Activated T-cell treated with anti-CD3 and anti-CD28 coated beads for 4 hours (primary cell): Measurements from ENCODE around the gene HCRTR2.
"Not testable (repeated sequence)": the region's sequence is repeated elsewhere in the genome, so short reads cannot be mapped to it uniquely, and the experiment has no call there.

Experiments
- DNase-seq: peaks from one replicate; pipeline ENCODE4 v3.0.0-alpha.2; 2020

The HCRTR2 gene

GRCh38 chr6:55174211-55175026 is at the start of gene HCRTR2:
HCRTR2 (plus strand) TSS chr6:55174515; CDS start chr6:55174588, 73 bp downstream.
- DNase-seq: no peak

- no peak for DNase-seq
Measured at GRCh38 chr6:55130806-55131324, 43.5 kb upstream of the HCRTR2 start.

GRCh38 chr6:55131616-55132015 is 42.7 kb upstream of the HCRTR2 start:
- no peak for DNase-seq

GRCh38 chr6:55136916-55137315 is 37.4 kb upstream of the HCRTR2 start:
- DNase-seq: no peak

GRCh38 chr6:55137929-55138693 is 36.2 kb upstream of the HCRTR2 start:
- no peak for DNase-seq

GRCh38 chr6:55141611-55142010 is 32.7 kb upstream of the HCRTR2 start:
- DNase-seq: no peak

GRCh38 chr6:55142610-55143009 is 31.7 kb upstream of the HCRTR2 start:
- DNase-seq: no peak

GRCh38 chr6:55153284-55153683 is 21.0 kb upstream of the HCRTR2 start:
- no peak for DNase-seq

GRCh38 chr6:55158784-55159183 is 15.5 kb upstream of the HCRTR2 start:
- not testable (repeated sequence) for DNase-seq

GRCh38 chr6:55167860-55168259 is 6.5 kb upstream of the HCRTR2 start:
- DNase-seq: no peak

- no peak for DNase-seq
Measured at GRCh38 chr6:55175078-55176049, 1.0 kb downstream of the HCRTR2 start.

GRCh38 chr6:55176958-55177357 is 2.6 kb downstream of the HCRTR2 start:
- no peak for DNase-seq

- DNase-seq: no peak
Measured at GRCh38 chr6:55180258-55180657, 5.9 kb downstream of the HCRTR2 start.

GRCh38 chr6:55182016-55182650 is 7.8 kb downstream of the HCRTR2 start:
- DNase-seq: no peak

GRCh38 chr6:55184782-55185530 is 10.6 kb downstream of the HCRTR2 start:
- no peak for DNase-seq

- DNase-seq: no peak
Measured at GRCh38 chr6:55198715-55199114, 24.4 kb downstream of the HCRTR2 start.

GRCh38 chr6:55199239-55199638 is 24.9 kb downstream of the HCRTR2 start:
- no peak for DNase-seq

GRCh38 chr6:55208478-55209458 is 34.5 kb downstream of the HCRTR2 start:
- no peak for DNase-seq

GRCh38 chr6:55210952-55211351 is 36.6 kb downstream of the HCRTR2 start:
- DNase-seq: no peak

GRCh38 chr6:55212156-55212555 is 37.8 kb downstream of the HCRTR2 start:
- DNase-seq: no peak
